Measurements from ENCODE around the gene SAP130.

The SAP130 gene

DNA sequence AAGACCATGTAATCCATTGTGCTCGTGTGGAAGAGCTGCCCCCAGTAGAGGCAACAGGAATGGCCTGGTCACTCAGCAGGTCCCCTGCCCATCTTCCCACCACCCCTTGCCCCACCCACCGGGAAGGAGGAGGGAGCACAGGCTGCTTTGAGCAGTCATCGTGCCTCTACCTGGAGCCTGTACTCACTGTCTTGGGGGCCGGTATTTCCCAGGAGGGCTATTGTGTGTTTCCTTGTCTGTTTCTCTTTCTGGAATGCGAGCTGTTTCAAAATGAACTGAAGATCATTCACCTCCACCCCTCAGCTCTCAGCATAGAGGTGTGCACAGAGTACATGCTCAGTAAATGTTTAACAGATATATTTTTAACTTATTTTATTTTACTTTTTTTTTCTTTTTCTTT lies 134.4 kb downstream of the SAP130 start:
- no peak for DNase-seq (ENCODE audit: low spot score)

DNA sequence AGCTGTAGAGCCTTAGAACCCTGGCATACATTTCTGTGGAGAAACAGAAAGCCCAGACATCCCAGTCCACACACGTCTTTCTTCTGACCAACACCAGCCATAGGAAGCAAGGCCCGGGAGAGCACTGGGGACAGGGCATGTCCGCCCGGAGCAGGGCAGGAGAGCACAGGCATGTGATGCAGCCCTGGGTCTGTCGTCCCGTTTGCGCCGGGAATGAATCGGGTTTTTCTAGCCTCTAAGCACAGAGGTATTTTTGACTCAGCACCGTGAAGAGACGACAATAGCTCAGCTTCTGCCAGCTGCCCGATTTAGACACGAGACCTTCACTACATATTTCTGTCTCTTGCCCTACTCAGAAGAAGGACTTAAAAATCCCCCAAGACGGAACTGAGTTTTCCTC lies 134.8 kb downstream of the SAP130 start:
- no peak for DNase-seq (ENCODE audit: low spot score)

DNA sequence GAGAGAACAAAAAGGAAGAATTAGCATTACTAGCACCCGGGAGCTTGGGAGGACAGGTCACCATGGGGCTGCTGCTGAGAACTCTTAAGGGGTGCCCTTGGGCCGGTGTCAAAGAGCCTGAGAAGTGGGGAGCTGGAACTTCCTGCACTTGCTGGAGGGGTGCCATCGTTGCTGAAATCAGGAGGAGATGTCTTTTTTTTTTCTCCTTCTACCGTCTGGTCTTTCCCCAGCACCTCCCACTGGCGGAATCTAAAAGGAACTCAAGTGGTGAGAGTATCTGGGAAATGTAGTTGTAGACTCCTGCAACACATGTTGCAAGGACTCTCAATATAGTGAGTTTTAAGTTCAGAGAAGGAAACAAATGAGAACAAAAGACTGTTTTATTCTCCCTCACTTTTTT lies 136.0 kb downstream of the SAP130 start:
- no peak for DNase-seq (ENCODE audit: low spot score)

Data from RKO (cell line).